GM18526 (cell line): ENCODE results near the gene EFCC1.

Experiments used
- POLR2A ChIP-seq: IDR thresholded peaks from 3 replicates; pipeline ENCODE4 v1.6.1; 2011; ENCODE audit not compliant: insufficient read length; ENCODE audit errors: extremely low read depth

Gene EFCC1

GRCh38 chr3:129063841-129064482 lies 62.9 kb downstream of the EFCC1 start:
- no peak for TF ChIP-seq POLR2A

DNA sequence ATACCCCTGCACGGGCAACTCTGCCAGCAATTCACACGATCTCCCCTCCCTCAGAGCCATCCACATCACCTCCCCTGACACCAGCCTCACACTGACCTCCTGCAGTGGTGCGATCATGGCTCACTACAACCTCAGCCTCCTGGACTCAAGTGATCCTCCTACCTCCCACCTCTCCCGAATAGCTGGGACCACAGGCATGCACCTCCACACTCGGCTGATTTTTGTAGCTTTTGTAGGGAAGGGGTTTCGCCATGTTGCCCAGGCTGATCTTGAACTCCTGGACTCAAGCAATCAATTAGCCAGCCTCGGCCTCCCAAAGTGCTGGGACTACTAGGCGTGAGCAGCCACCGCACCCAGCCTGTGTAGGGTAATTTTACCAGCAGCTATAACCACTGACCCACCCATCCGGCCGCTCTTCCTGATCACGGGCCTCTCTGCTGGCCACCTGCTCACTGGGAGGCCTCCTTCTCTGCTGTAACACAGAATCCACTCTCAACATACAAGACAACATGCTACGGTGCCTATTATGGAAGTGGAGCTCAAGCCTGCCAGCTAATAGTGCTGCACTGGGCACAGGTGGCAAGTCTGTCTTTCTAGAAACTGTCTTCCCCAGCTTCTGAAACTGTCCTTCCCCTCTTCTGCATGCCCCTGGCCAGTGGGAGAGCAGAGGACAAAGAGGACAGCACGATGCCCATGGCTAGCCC lies 64.1 kb downstream of the EFCC1 start:
- no peak for TF ChIP-seq POLR2A

DNA sequence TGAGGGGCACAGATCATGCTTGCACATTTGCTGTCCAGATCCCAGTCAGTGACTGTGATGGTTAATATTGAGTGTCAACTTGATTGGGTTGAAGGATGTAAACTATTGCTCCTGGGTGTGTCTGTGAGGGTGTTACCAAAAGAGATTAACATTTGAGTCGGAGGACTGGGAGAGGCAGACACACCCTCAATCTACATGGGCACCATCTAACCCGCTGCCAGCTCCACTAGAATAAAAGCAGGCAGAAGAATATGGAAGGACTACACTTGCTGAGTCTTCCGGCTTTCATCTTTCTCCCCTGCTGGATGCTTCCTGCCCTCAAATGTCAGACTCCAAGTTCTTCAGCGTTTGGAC lies 64.6 kb downstream of the EFCC1 start:
- no peak for TF ChIP-seq POLR2A

- TF ChIP-seq POLR2A, result no peak
These were observed 67.3 kb downstream of the EFCC1 start for GRCh38 chr3:129068291-129068886.

GRCh38 chr3:129070086-129070885 lies 69.2 kb downstream of the EFCC1 start:
- TF ChIP-seq POLR2A, result no peak

DNA sequence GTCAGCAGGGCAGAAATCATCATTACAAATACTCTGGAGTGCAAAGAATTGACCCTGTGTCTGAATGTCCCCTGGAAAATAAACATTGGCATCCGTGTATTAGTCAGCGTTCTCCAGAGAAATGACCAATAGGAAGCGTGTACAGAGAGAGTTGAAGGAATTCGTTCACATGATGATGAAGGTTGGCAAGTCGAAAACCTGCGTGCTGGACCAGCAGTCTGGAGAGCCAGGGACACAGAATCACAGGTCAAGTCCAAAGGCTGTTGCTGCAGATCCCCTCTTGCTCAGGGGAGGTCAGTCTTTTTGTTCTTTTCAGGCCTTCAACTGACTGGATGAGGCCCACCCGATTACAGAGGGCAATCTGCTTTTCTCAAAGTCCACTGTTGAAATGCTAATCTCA lies 76.1 kb downstream of the EFCC1 start:
- TF ChIP-seq POLR2A, result no peak

GRCh38 chr3:129078510-129078909 lies 77.4 kb downstream of the EFCC1 start:
- TF ChIP-seq POLR2A, result no peak

GRCh38 chr3:129081503-129081902 lies 80.4 kb downstream of the EFCC1 start:
- TF ChIP-seq POLR2A, result no peak

DNA sequence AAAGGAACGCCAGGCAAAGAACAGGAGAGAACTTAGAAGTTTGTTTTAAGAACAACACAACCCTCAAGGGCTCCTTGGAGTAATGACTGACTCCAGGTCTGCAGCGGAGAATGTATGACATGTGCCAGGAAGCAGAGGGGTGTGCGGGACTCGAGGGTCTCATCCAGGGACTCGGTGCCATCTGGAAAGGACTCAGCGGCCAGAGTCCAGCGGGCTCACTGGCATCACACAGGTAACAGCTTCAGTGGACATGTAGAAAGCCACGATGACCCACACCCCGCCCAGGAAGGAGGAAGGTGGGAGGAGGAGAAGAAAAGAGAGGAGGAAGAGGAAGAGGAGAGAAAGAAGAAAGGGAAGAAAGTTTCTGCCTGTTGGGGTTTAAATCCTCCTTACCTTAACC lies 80.9 kb downstream of the EFCC1 start:
- TF ChIP-seq POLR2A, result no peak

DNA sequence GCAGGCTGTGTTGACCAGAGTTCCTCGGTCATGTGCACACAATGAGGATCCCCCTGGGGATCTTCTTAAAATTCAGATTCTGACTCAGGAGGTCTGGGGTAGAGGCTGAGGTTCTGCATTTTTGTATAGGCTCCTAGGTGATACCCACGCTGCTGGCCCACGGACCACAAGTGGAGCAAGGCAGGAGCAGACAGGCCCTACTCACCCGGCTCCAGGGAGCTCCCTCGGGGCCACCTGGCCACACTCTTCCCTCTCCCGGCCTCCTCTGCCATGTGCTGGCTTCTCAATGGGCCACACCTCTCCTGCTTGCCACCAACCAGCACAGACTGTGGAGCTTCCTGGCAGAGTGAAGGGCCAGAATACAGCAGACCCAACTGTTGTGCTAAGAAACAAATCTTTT lies 83.4 kb downstream of the EFCC1 start:
- no peak for TF ChIP-seq POLR2A

- TF ChIP-seq POLR2A, result no peak
These were observed 84.1 kb downstream of the EFCC1 start for GRCh38 chr3:129085165-129085715.

DNA sequence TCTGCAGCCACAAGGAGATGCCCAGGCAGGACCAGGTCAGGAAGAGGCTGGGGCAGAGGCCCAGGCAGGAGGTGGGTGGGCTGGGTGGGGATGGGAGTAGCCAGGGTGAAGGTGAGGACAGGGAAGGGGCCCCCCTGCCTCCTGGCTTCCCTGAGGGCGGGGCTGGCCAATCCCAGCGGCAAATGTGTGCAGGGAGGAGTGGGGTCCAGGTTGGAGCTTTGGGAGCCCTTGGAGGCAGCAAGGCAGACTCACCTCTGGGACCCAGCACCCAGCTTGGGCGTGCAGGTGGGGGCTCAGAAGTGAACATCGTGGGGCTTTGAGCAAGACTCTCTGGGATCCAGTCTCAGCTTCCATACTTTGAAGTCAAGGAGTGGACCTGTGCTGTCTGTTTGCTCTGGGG lies 84.7 kb downstream of the EFCC1 start:
- no peak for TF ChIP-seq POLR2A

- TF ChIP-seq POLR2A, result no peak
These were observed 86.1 kb downstream of the EFCC1 start for GRCh38 chr3:129087138-129087702.
